ENCODE data around the gene TMPRSS12.
"Not testable (repeated sequence)": the region's sequence is repeated elsewhere in the genome, so short reads cannot be mapped to it uniquely, and the experiment has no call there.

The TMPRSS12 gene

GRCh38 chr12:50824914-50825313, 17.8 kb upstream of the TMPRSS12 start:
- TF ChIP-seq CTCF (IDR thresholded peaks at IDR 0.05; ENCODE audit: low read depth, low read length, missing control alignments), result no peak
- DNase-seq (ENCODE audit: low read depth), result no peak
- no peak overlapping the region for H3K4me3 ChIP-seq (ENCODE audit: low read depth, low read length)

DNA sequence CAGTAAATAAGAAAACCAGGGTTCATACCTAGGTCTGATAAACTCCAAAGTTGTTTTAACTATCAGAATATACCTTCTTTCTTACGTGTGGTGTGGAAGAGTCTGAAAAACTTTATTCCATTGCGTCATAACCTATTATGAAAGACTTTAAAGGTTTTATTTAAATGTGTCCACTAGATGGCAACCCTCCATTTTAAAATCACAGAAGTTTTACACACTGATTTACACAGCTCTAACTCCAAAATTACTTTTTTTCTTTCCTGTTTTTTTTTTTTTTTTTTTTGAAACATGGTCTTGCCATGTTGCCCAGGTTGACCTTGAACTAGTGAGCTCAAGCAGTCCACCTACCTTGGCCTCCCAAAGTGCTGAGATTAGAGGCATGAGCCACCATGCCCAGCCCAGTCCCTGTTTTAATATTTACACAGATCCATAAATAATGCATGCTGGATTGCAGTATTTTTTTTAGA, 17.3 kb upstream of the TMPRSS12 start:
- TF ChIP-seq CTCF (IDR thresholded peaks at IDR 0.05; ENCODE audit: low read depth, low read length, missing control alignments), result peak; percentile 31
- no peak overlapping the region for H3K4me3 ChIP-seq (ENCODE audit: low read depth, low read length)
- peak; percentile 39 for DNase-seq (ENCODE audit: low read depth)

- no peak for DNase-seq (ENCODE audit: low read depth)
- no peak overlapping the region for H3K4me3 ChIP-seq (ENCODE audit: low read depth, low read length)
- TF ChIP-seq CTCF (IDR thresholded peaks at IDR 0.05; ENCODE audit: low read depth, low read length, missing control alignments), result no peak
Observed at GRCh38 chr12:50828121-50828520, 14.6 kb upstream of the TMPRSS12 start.

DNA sequence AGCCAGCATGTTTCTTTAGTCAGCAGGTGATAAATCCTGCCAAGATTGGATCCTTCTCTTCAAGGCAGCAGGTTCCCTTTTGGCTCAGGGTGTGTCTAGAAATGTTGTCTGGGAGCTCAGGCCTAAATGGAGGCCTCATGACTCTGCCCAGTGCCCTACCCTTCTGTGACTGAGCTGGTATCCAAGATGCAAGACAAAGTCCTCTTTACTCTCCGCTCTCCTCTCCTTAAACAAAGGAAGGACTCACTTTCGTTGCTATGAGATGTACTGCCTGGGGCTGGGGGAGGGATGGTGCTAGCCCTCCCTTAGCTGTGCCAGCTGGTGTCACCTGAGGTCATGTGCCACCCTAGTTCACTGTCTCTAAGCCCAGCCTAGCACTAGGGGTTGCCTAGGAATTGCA, 13.8 kb upstream of the TMPRSS12 start:
- DNase-seq (ENCODE audit: low read depth), result no peak
- TF ChIP-seq CTCF (IDR thresholded peaks at IDR 0.05; ENCODE audit: low read depth, low read length, missing control alignments), result no peak
- H3K4me3 ChIP-seq (ENCODE audit: low read depth, low read length), result no peak overlapping the region

- not testable (repeated sequence) for H3K4me3 ChIP-seq (ENCODE audit: low read depth, low read length); DNase-seq (ENCODE audit: low read depth)
Observed at GRCh38 chr12:50833801-50834200, 8.9 kb upstream of the TMPRSS12 start.

GRCh38 chr12:50839042-50839441, 3.7 kb upstream of the TMPRSS12 start:
- TF ChIP-seq CTCF (IDR thresholded peaks at IDR 0.05; ENCODE audit: low read depth, low read length, missing control alignments), result no peak
- no peak for DNase-seq (ENCODE audit: low read depth)
- H3K4me3 ChIP-seq (ENCODE audit: low read depth, low read length), result no peak overlapping the region

GRCh38 chr12:50840809-50841487, 1.8 kb upstream of the TMPRSS12 start:
- no peak for TF ChIP-seq CTCF (IDR thresholded peaks at IDR 0.05; ENCODE audit: low read depth, low read length, missing control alignments)
- H3K4me3 ChIP-seq (ENCODE audit: low read depth, low read length), result no peak overlapping the region
- DNase-seq (ENCODE audit: low read depth), result no peak

Measured in GM12864 (cell line).